Sigmoid colon (tissue), 7 donors: Measurements from ENCODE around the gene IL19. TPM values are rescaled to one million over a fixed set of nuclear protein-coding genes. Genes with fewer than 3 reads are reported as not detected.

Source experiments
- DNase-seq: peaks from one replicate; pipeline ENCODE4 v3.0.0-alpha.2; 2019
- H3K27ac ChIP-seq, 4 donors: fragments of 200-600 bp; sonication (generic); one replicate each; pipeline ENCODE4 v1.5.1; 2016 to 2019; ENCODE audit warnings: mild to moderate bottlenecking in 1 of 4
- H3K27me3 ChIP-seq, 3 donors: fragments of 200-600 bp; sonication (generic); one replicate each; pipeline ENCODE4 v1.5.1; 2019; ENCODE audit warnings: mild to moderate bottlenecking in 1 of 3
- H3K36me3 ChIP-seq, 4 donors: fragments of 200-600 bp; sonication (generic); one replicate each; pipeline ENCODE4 v1.5.1; 2016 to 2019
- H3K4me1 ChIP-seq, 4 donors: fragments of 200-600 bp; sonication (generic); one replicate each; pipeline ENCODE4 v1.5.1; 2017 to 2019
- H3K4me3 ChIP-seq, 4 donors: fragments of 200-600 bp; sonication (generic); one replicate each; pipeline ENCODE4 v1.5.1; 2017 to 2019; ENCODE audit warnings: mild to moderate bottlenecking in 2 of 4, moderate library complexity in 1 of 4
- H3K9me3 ChIP-seq, 4 donors: fragments of 200-600 bp in 3 of 4; sonication (generic) in 3 of 4; one replicate each; pipeline versions ENCODE4 v1.5.1 to v1.6.1; 2013 to 2019
- CTCF ChIP-seq, 4 experiments: fragments of 450-650 bp in 3 of 4; fragments of 200-600 bp in 1 of 4; IDR thresholded peaks; one replicate each; pipeline ENCODE4 v1.5.1; 2016 to 2019; ENCODE audit warnings: antibody characterized with exemption in 4 of 4, mild to moderate bottlenecking in 3 of 4, moderate library complexity in 2 of 4
- EP300 ChIP-seq, 4 donors: sonication (generic); formaldehyde crosslinking; IDR thresholded peaks; one replicate each; pipeline ENCODE4 v1.6.1; 2017; ENCODE audit warnings: antibody characterized with exemption in 4 of 4
- POLR2A ChIP-seq, 2 donors: fragments of 450-650 bp; IDR thresholded peaks; one replicate each; pipeline ENCODE4 v1.6.1; 2016; ENCODE audit warnings: antibody characterized with exemption in 2 of 2, mild to moderate bottlenecking in 2 of 2, moderate library complexity in 2 of 2
- POLR2AphosphoS5 ChIP-seq, 4 donors: sonication (generic); formaldehyde crosslinking; IDR thresholded peaks; one replicate each; pipeline ENCODE4 v1.6.1; 2017; ENCODE audit warnings: antibody characterized with exemption in 4 of 4
- WGBS, 2 donors: extraction: QIAGEN DNeasy Blood & Tissue Kit; methylation state at CpG; one replicate each; pipeline ENCODE4 v1.1.7; 2013; 5-methylcytosine and 5-hydroxymethylcytosine counted together
- intact Hi-C: fragments of 100-400 bp; cut with DNase I; formaldehyde crosslinking; loops from one replicate; pipeline ENCODE4 v1.15.1; 2023
- polyA plus RNA-seq, 3 donors: library from polyadenylated mRNA; stranded (reverse); fragments of 200-250 nt; gene quantifications; one replicate each; pipeline ENCODE4 v1.2.3, GENCODE V29; 2013
- total RNA-seq, 4 donors: library from RNA; depleted of rRNA; stranded (reverse); fragments of >200 nt; gene quantifications; one replicate each; pipeline ENCODE4 v1.1.0, GENCODE V29; 2016
- donor health status: healthy with polysubstance abuse.
- donor health status: Bipolar disorder and iron deficiency.
- donor health status: healthy.

Gene IL19
- total and polyA plus RNA-seq, 7 donors = 0.10 TPM; not detected in 6

- peaks cover 37 to 54% (median 44%) of the 10 kb centered on the region in 4 donors for H3K36me3 ChIP-seq
- TF ChIP-seq POLR2AphosphoS5 (IDR thresholded peaks at IDR 0.05) (no peak), EP300 (IDR thresholded peaks at IDR 0.05) (no peak), CTCF (IDR thresholded peaks at IDR 0.05) (peak; percentile 14 to 70 (median 61))
- no peak overlapping the region for H3K4me3 ChIP-seq
- WGBS, 2 donors = 65 to 69% methylated on average over 9 of the region's 9 CpGs
- peak; percentile 75 for DNase-seq
- no peaks in the 10 kb centered on the region for H3K27me3 ChIP-seq
- no peak overlapping the region for H3K27ac ChIP-seq
- intact Hi-C loops = no loop called here
- H3K4me1 ChIP-seq = peaks cover 0 to 26% (median 17%) of the 10 kb centered on the region in 4 donors
- no peaks in the 10 kb centered on the region for H3K9me3 ChIP-seq
Measured at GRCh38 chr1:206734499-206735142, 36.0 kb upstream of the IL19 start.

GRCh38 chr1:206735553-206736031 is 35.0 kb upstream of the IL19 start:
- DNase-seq = peak; percentile 70
- peaks cover 0 to 26% (median 17%) of the 10 kb centered on the region in 4 donors for H3K4me1 ChIP-seq
- WGBS, 2 donors = 79 to 80% methylated on average over 5 of the region's 5 CpGs
- intact Hi-C loops = no loop called here
- no peaks in the 10 kb centered on the region for H3K27me3 ChIP-seq
- H3K27ac ChIP-seq = no peak overlapping the region
- no peaks in the 10 kb centered on the region for H3K9me3 ChIP-seq
- no peak for TF ChIP-seq CTCF (IDR thresholded peaks at IDR 0.05)
- TF ChIP-seq POLR2AphosphoS5 (IDR thresholded peaks at IDR 0.05) = no peak
- TF ChIP-seq EP300 (IDR thresholded peaks at IDR 0.05) = no peak
- TF ChIP-seq POLR2A (IDR thresholded peaks at IDR 0.05) = no peak
- no peak overlapping the region for H3K4me3 ChIP-seq
- peaks cover 27 to 44% (median 34%) of the 10 kb centered on the region in 4 donors for H3K36me3 ChIP-seq

- Histone ChIP-seq H3K27me3 (no peaks in the 10 kb centered on the region), H3K9me3 (no peaks in the 10 kb centered on the region), H3K4me3 (no peak overlapping the region), H3K36me3 (peaks cover 13 to 29% (median 19%) of the 10 kb centered on the region in 4 donors), H3K4me1 (peaks cover 0 to 26% (median 17%) of the 10 kb centered on the region in 4 donors), H3K27ac (peak overlapping the region in 2 of 4 donors; percentile 11 to 21)
- WGBS, 2 donors = 74 to 90% methylated on average over 14 of the region's 14 CpGs
- no peak for DNase-seq
- no peak for TF ChIP-seq POLR2AphosphoS5 (IDR thresholded peaks at IDR 0.05)
- no peak for TF ChIP-seq POLR2A (IDR thresholded peaks at IDR 0.05)
- no peak for TF ChIP-seq EP300 (IDR thresholded peaks at IDR 0.05)
- TF ChIP-seq CTCF (IDR thresholded peaks at IDR 0.05) = no peak
- intact Hi-C loops = no loop called here
Measured at GRCh38 chr1:206736878-206737728, 33.5 kb upstream of the IL19 start.

- Histone ChIP-seq H3K36me3 (peaks cover 7 to 22% (median 12%) of the 10 kb centered on the region in 4 donors), H3K27ac (peak overlapping the region in 2 of 4 donors; percentile 11 to 21), H3K9me3 (no peaks in the 10 kb centered on the region), H3K4me1 (peaks cover 0 to 26% (median 17%) of the 10 kb centered on the region in 4 donors), H3K4me3 (no peak overlapping the region), H3K27me3 (no peaks in the 10 kb centered on the region)
- intact Hi-C loops = no loop called here
- DNase-seq = no peak
- TF ChIP-seq EP300 (IDR thresholded peaks at IDR 0.05) (no peak), POLR2AphosphoS5 (IDR thresholded peaks at IDR 0.05) (peak in 1 of 4 donors; percentile 18), CTCF (IDR thresholded peaks at IDR 0.05) (no peak), POLR2A (IDR thresholded peaks at IDR 0.05) (no peak)
- WGBS, 2 donors = 64 to 65% methylated on average over 3 of the region's 3 CpGs
Measured at GRCh38 chr1:206737729-206738201, 32.8 kb upstream of the IL19 start.
